Measurements from ENCODE around the gene SPATA6L. TPM values are rescaled to one million over a fixed set of nuclear protein-coding genes. Genes with fewer than 3 reads are reported as not detected.

The SPATA6L gene, protein sequence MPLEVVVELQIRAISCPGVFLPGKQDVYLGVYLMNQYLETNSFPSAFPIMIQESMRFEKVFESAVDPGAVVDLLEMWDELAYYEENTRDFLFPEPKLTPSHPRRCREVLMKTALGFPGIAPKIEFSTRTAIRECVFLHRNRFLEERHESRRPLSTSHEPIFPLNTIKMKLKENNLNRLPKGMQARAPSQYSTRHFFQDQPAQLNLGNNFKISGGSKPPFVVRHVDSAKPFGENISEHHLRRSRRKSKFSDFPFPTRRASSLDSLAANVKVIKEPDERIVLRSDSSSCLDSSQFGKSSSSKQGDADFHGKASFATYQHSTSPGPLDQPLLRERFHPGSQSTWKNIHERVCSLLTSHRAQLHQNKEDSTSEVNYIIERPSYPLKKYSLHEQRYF
- 1.6 to 2.5 TPM (median 2.4 TPM) in 5 replicates for total RNA-seq (2022; extraction: Qiagen RNA extraction)

DNA sequence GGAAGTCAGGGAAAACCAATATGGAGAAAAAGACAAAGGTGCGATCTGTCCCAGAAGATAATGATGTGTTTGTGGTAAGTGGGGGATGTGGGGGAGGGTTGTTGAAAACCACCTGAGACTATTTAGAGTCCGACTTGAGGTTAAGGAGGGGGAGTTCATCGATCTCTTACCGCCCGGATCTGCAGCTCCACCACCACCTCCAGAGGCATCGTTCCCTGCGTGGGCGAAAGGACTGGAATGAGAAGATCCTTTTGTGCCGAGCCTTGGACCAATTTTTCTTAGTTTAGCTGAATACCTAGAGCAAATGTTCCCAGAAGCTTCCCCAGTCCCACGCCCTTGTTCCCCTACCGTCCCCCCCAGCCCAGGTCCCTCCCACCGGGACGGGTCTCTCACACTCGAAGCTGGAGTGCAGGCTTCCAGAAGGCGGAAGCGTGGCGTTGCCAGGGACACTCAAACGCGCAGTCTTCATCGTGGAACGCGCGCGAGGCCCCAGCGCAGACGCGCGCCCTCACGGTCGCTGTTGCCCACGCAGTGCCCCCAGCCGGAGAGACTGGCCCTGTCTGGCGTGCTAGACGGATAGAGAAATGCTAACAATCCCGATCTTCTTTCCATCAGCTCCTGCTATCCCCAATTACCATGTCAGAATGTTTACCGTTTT lies at the start of gene SPATA6L:
SPATA6L (minus strand) TSS at position 439 of the 658 bp plus-strand sequence; CDS start at position 209, 230 bp downstream.

DNA sequence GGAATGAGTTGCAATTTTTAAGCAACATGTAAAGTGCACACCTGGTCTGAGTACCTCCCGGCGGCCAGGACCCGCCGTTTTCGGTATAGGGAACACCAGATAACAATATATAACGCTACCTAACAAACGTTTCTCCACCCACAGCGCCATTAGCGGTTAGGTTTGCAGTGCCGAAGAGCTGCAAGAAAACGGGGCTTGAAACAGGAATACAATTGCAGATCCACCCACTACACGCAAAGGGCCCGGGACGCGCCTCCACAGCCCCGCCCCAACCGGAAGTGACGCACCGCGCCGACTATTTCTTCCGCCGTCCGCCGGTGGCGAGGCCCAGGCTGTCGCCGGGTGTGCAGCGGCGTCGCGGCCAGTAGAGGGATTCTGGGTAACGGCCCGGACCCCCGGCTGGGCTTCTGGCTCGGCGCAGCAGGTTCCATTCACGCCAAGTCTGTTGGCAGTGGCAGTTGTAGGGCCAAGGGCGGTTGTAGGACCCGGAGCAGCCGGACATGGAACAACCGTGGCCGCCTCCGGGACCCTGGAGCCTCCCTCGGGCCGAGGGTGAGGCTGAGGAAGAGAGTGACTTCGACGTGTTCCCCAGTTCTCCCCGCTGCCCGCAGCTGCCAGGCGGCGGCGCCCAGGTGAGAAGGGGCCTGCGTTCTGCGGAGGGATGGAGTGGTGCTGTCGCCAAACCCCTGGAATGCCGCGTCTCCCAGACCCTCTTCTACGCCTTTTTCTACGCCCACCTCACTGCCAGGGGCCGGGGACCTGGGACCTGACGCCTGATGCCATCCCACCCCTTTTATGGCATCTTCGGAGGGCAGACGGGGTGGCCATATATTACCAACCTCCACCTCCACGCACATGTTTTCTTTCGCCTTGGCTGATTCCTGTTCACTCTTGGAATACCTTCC lies 13.2 kb upstream of the SPATA6L start, which contains the start of gene CDC37L1:
CDC37L1 (plus strand) TSS at position 302 of the 905 bp plus-strand sequence; CDS start at position 501, 199 bp downstream.

DNA sequence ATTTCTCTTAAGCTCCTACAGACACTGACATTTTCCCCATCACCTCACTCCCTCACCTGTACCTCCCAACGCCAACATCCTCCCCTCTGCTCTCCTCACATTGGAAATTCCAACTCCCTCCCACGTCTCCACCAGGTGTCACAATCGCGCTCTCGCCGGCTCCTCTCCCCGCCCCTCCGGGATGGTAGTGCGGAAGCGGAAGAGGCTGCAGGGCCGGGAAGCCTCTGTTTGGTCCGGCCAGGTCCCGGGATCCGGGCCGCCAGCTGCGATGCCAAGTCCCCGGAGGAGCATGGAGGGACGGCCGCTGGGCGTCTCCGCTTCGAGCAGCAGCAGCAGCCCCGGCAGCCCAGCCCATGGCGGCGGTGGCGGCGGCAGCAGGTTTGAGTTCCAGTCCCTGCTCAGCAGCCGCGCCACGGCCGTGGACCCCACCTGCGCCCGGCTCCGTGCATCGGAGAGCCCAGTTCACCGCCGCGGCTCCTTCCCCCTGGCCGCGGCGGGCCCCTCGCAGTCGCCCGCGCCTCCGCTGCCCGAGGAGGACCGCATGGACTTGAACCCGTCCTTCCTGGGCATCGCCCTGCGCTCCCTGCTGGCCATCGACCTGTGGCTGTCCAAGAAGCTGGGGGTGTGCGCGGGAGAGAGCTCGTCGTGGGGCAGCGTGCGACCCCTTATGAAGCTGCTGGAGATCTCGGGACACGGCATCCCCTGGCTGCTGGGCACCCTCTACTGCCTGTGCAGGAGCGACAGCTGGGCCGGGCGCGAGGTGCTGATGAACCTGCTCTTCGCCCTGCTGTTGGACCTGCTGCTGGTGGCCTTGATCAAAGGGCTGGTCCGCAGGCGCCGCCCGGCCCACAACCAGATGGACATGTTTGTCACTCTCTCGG lies 3.9 kb downstream of the SPATA6L start, which contains the start of gene PLPP6:
PLPP6 (plus strand) TSS at position 187 of the 881 bp plus-strand sequence; CDS start at position 269, 82 bp downstream.

Other genes with a start within 250 kb of the SPATA6L start
- gene SLC1A1, start 176.0 kb downstream of the SPATA6L start, total RNA-seq (2022; extraction: Qiagen RNA extraction), result 0.82 to 1.7 TPM (median 1.1 TPM) in 5 replicates
- 9.6 to 12.4 TPM (median 12.0 TPM) in 5 replicates for gene PLPP6, start 4.2 kb downstream of the SPATA6L start, total RNA-seq (2022; extraction: Qiagen RNA extraction)
- gene CDC37L1, start 13.1 kb upstream of the SPATA6L start, total RNA-seq (2022; extraction: Qiagen RNA extraction), result 12.0 to 14.5 TPM (median 13.8 TPM) in 5 replicates
- gene AK3, start 74.7 kb upstream of the SPATA6L start, total RNA-seq (2022; extraction: Qiagen RNA extraction), result 46.4 to 54.6 TPM (median 52.7 TPM) in 5 replicates
- gene RCL1, start 126.5 kb upstream of the SPATA6L start, total RNA-seq (2022; extraction: Qiagen RNA extraction), result 43.3 to 50.5 TPM (median 47.6 TPM) in 5 replicates

Data from A549 treated with Mapracorat at 1 μM for 4 hours (cell line).